ENCODE results near the gene PERM1.
A peak's percentile ranks its signal among the peaks of the same experiment; 100 is the strongest.

PERM1 gene

GRCh38 chr1:975896-976683 lies 5.8 kb downstream of the PERM1 start:
- peak in 1 of 2 experiments; percentile 61 for DNase-seq

- DNase-seq: no peak
Observed at GRCh38 chr1:975365-975764, 6.5 kb downstream of the PERM1 start.

- no peak for DNase-seq
Observed at GRCh38 chr1:974687-975328, 7.1 kb downstream of the PERM1 start.

GRCh38 chr1:974293-974640 lies 7.6 kb downstream of the PERM1 start:
- no peak for DNase-seq

- no peak for DNase-seq
Observed at GRCh38 chr1:973459-974292, 8.2 kb downstream of the PERM1 start.

- no peak for DNase-seq
Observed at GRCh38 chr1:972726-973458, 9.0 kb downstream of the PERM1 start.

GRCh38 chr1:971751-972506 lies 10.0 kb downstream of the PERM1 start:
- DNase-seq: no peak

- no peak for DNase-seq
Observed at GRCh38 chr1:970973-971730, 10.7 kb downstream of the PERM1 start.

- no peak for DNase-seq
Observed at GRCh38 chr1:970242-970972, 11.5 kb downstream of the PERM1 start.

- DNase-seq: no peak
Observed at GRCh38 chr1:969260-969855, 12.5 kb downstream of the PERM1 start.

GRCh38 chr1:967466-968343 lies 14.2 kb downstream of the PERM1 start:
- no peak for DNase-seq

- DNase-seq: peak; percentile 90 to 91
Observed at GRCh38 chr1:966704-967300, 15.1 kb downstream of the PERM1 start.

- peak; percentile 53 to 60 for DNase-seq
Observed at GRCh38 chr1:966135-966703, 15.7 kb downstream of the PERM1 start, which contains the start of gene PLEKHN1. Gene PLEKHN1 (plus strand): TSS chr1:966482. CDS start chr1:966532, 50 bp downstream.

GRCh38 chr1:965526-966134 lies 16.3 kb downstream of the PERM1 start:
- DNase-seq: no peak

GRCh38 chr1:964691-965525 lies 17.0 kb downstream of the PERM1 start:
- no peak for DNase-seq

GRCh38 chr1:963746-964525 lies 18.0 kb downstream of the PERM1 start:
- DNase-seq: no peak
